Sigmoid colon (tissue), 7 donors: ENCODE measurements around the gene ERAL1. TPM values are rescaled to one million over a fixed set of nuclear protein-coding genes. Genes with fewer than 3 reads are reported as not detected.

Source experiments
- DNase-seq: peaks from one replicate; pipeline ENCODE4 v3.0.0-alpha.2; 2019
- H3K27ac ChIP-seq, 4 donors: fragments of 200-600 bp; sonication (generic); one replicate each; pipeline ENCODE4 v1.5.1; 2016 to 2019; ENCODE audit warnings: mild to moderate bottlenecking in 1 of 4
- H3K27me3 ChIP-seq, 3 donors: fragments of 200-600 bp; sonication (generic); one replicate each; pipeline ENCODE4 v1.5.1; 2019; ENCODE audit warnings: mild to moderate bottlenecking in 1 of 3
- H3K36me3 ChIP-seq, 4 donors: fragments of 200-600 bp; sonication (generic); one replicate each; pipeline ENCODE4 v1.5.1; 2016 to 2019
- H3K4me1 ChIP-seq, 4 donors: fragments of 200-600 bp; sonication (generic); one replicate each; pipeline ENCODE4 v1.5.1; 2017 to 2019
- H3K4me3 ChIP-seq, 4 donors: fragments of 200-600 bp; sonication (generic); one replicate each; pipeline ENCODE4 v1.5.1; 2017 to 2019; ENCODE audit warnings: mild to moderate bottlenecking in 2 of 4, moderate library complexity in 1 of 4
- H3K9me3 ChIP-seq, 4 donors: fragments of 200-600 bp in 3 of 4; sonication (generic) in 3 of 4; one replicate each; pipeline versions ENCODE4 v1.5.1 to v1.6.1; 2013 to 2019
- CTCF ChIP-seq, 4 experiments: fragments of 450-650 bp in 3 of 4; fragments of 200-600 bp in 1 of 4; IDR thresholded peaks; one replicate each; pipeline ENCODE4 v1.5.1; 2016 to 2019; ENCODE audit warnings: antibody characterized with exemption in 4 of 4, mild to moderate bottlenecking in 3 of 4, moderate library complexity in 2 of 4
- EP300 ChIP-seq, 4 donors: sonication (generic); formaldehyde crosslinking; IDR thresholded peaks; one replicate each; pipeline ENCODE4 v1.6.1; 2017; ENCODE audit warnings: antibody characterized with exemption in 4 of 4
- POLR2A ChIP-seq, 2 donors: fragments of 450-650 bp; IDR thresholded peaks; one replicate each; pipeline ENCODE4 v1.6.1; 2016; ENCODE audit warnings: antibody characterized with exemption in 2 of 2, mild to moderate bottlenecking in 2 of 2, moderate library complexity in 2 of 2
- POLR2AphosphoS5 ChIP-seq, 4 donors: sonication (generic); formaldehyde crosslinking; IDR thresholded peaks; one replicate each; pipeline ENCODE4 v1.6.1; 2017; ENCODE audit warnings: antibody characterized with exemption in 4 of 4
- WGBS, 2 donors: extraction: QIAGEN DNeasy Blood & Tissue Kit; methylation state at CpG; one replicate each; pipeline ENCODE4 v1.1.7; 2013; 5-methylcytosine and 5-hydroxymethylcytosine counted together
- intact Hi-C: fragments of 100-400 bp; cut with DNase I; formaldehyde crosslinking; loops from one replicate; pipeline ENCODE4 v1.15.1; 2023
- polyA plus RNA-seq, 3 donors: library from polyadenylated mRNA; stranded (reverse); fragments of 200-250 nt; gene quantifications; one replicate each; pipeline ENCODE4 v1.2.3, GENCODE V29; 2013
- total RNA-seq, 4 donors: library from RNA; depleted of rRNA; stranded (reverse); fragments of >200 nt; gene quantifications; one replicate each; pipeline ENCODE4 v1.1.0, GENCODE V29; 2016
- donor health status: healthy with polysubstance abuse.
- donor health status: Bipolar disorder and iron deficiency.
- donor health status: healthy.

The ERAL1 gene
- total and polyA plus RNA-seq, 7 donors, result 20.2 to 43.2 (median 34.6) TPM

GRCh38 chr17:28883967-28884702, 29.3 kb downstream of the ERAL1 start:
- no peak overlapping the region for H3K4me3 ChIP-seq
- DNase-seq, result no peak
- H3K27ac ChIP-seq, result no peak overlapping the region
- 90 to 92% methylated on average over 27 of the region's 27 CpGs for WGBS, 2 donors
- intact Hi-C loops, result no loop called here
- no peak for TF ChIP-seq EP300 (IDR thresholded peaks at IDR 0.05)
- TF ChIP-seq POLR2A (IDR thresholded peaks at IDR 0.05), result no peak
- no peak for TF ChIP-seq CTCF (IDR thresholded peaks at IDR 0.05)
- TF ChIP-seq POLR2AphosphoS5 (IDR thresholded peaks at IDR 0.05), result no peak
- H3K9me3 ChIP-seq, result no peaks in the 10 kb centered on the region
- peaks cover 36 to 84% (median 56%) of the 10 kb centered on the region in 4 donors for H3K36me3 ChIP-seq
- H3K4me1 ChIP-seq, result peaks cover 0 to under 1% (median 0%) of the 10 kb centered on the region in 4 donors
- no peaks in the 10 kb centered on the region for H3K27me3 ChIP-seq

DNA sequence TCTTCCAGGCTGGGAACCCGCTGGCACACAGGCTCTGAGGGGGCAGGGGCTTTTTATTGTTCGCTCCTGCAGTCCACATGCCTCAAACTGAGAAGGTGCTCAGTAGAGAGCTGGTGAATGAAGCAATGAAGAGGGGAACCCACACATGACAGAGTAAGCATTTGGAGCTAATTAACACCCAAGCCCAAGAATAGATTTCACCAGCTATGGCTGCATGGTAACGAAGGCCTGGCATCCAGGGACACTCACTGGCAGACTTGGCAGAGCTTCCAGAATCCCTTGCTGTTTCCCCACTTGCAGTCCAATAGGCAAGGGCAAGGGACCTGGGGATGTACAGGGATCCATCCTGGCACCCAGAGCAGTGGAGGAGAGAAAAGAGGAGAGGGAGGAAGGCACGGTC, 30.5 kb downstream of the ERAL1 start:
- TF ChIP-seq CTCF (IDR thresholded peaks at IDR 0.05) (no peak), EP300 (IDR thresholded peaks at IDR 0.05) (no peak), POLR2AphosphoS5 (IDR thresholded peaks at IDR 0.05) (no peak), POLR2A (IDR thresholded peaks at IDR 0.05) (no peak)
- H3K36me3 ChIP-seq, result peaks cover 31 to 72% (median 44%) of the 10 kb centered on the region in 4 donors
- H3K4me3 ChIP-seq, result no peak overlapping the region
- DNase-seq, result no peak
- no peaks in the 10 kb centered on the region for H3K9me3 ChIP-seq
- no peak overlapping the region for H3K27ac ChIP-seq
- 96 to 97% methylated on average over 4 of the region's 4 CpGs for WGBS, 2 donors
- intact Hi-C loops, result no loop called here
- peaks cover 0 to 4% (median 0%) of the 10 kb centered on the region in 4 donors for H3K4me1 ChIP-seq
- no peaks in the 10 kb centered on the region for H3K27me3 ChIP-seq

DNA sequence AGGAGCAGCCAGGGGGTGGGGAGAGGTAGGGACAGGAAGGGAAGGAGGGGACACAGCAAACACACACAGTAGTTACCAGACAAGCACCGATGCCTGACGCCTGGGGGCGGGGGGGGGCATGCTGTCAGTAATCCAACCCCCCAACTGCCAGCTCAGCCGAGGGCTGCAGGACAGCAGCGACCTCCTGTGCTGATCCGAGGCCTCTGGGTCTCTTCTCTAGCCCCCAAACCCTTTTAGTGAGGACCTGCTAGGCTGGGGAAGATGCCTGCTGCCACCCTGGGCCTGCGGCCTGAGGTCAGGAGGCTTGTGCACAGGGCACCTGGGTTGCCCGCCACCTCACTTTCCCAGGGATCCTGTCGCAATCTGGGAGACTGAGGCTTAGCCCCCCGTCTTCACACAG, 31.1 kb downstream of the ERAL1 start:
- no peaks in the 10 kb centered on the region for H3K27me3 ChIP-seq
- peaks cover 0 to 4% (median 0%) of the 10 kb centered on the region in 4 donors for H3K4me1 ChIP-seq
- 91 to 94% methylated on average over 10 of the region's 10 CpGs for WGBS, 2 donors
- no peak for DNase-seq
- no peak overlapping the region for H3K4me3 ChIP-seq
- no peaks in the 10 kb centered on the region for H3K9me3 ChIP-seq
- H3K36me3 ChIP-seq, result peaks cover 26 to 71% (median 39%) of the 10 kb centered on the region in 4 donors
- TF ChIP-seq POLR2A (IDR thresholded peaks at IDR 0.05), result no peak
- no peak for TF ChIP-seq CTCF (IDR thresholded peaks at IDR 0.05)
- TF ChIP-seq POLR2AphosphoS5 (IDR thresholded peaks at IDR 0.05), result no peak
- no peak for TF ChIP-seq EP300 (IDR thresholded peaks at IDR 0.05)
- intact Hi-C loops, result no loop called here
- H3K27ac ChIP-seq, result no peak overlapping the region

DNA sequence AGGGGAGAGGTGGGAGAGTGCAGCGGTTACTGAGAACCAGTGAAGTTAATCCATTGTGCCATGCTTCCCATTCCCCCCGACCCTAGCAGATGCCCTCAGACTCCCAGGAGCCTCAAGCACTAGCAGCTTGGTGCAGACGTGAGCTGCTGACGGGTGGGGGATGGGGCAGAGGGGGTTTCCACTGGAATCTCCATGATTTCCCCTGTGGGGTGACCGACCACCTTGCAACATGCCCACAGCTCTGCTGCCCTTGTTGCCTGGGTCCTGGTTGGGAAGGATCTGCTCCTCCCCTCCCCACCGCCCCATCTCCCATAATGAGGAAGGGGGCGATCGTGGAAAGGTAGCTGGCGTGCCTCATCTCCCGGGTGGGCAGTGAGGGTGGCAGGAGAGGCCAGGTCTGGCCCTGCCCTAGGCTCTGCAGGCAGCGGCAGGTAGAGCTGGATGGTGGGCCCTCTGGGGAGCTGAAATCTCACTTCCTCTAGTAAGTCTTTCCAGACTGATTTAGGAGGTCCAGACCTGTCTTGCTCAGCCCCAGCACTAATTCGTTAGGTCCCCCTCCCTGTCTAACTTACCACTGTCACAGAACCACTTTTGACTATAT, 33.2 kb downstream of the ERAL1 start:
- H3K27ac ChIP-seq, result no peak overlapping the region
- 86 to 93% methylated on average over 12 of the region's 12 CpGs for WGBS, 2 donors
- no peak for DNase-seq
- H3K36me3 ChIP-seq, result peaks cover 6 to 56% (median 19%) of the 10 kb centered on the region in 4 donors
- TF ChIP-seq POLR2AphosphoS5 (IDR thresholded peaks at IDR 0.05) (no peak), EP300 (IDR thresholded peaks at IDR 0.05) (no peak)
- H3K4me1 ChIP-seq, result peaks cover 0 to 4% (median 1%) of the 10 kb centered on the region in 4 donors
- H3K27me3 ChIP-seq, result no peaks in the 10 kb centered on the region
- H3K9me3 ChIP-seq, result no peaks in the 10 kb centered on the region
- H3K4me3 ChIP-seq, result no peak overlapping the region
- intact Hi-C loops, result no loop called here

GRCh38 chr17:28888832-28889231, 34.0 kb downstream of the ERAL1 start:
- H3K27ac ChIP-seq, result no peak overlapping the region

More at GRCh38 chr17:28888832-28889231, 34.0 kb downstream of the ERAL1 start:
- no peak for DNase-seq
- 81 to 92% methylated on average over 7 of the region's 7 CpGs for WGBS, 2 donors
- H3K4me1 ChIP-seq, result peaks cover 0 to 6% (median 2%) of the 10 kb centered on the region in 4 donors
- no peaks in the 10 kb centered on the region for H3K9me3 ChIP-seq
- H3K27me3 ChIP-seq, result no peaks in the 10 kb centered on the region
- H3K36me3 ChIP-seq, result peaks cover 4 to 47% (median 13%) of the 10 kb centered on the region in 4 donors
- intact Hi-C loops, result no loop called here
- TF ChIP-seq CTCF (IDR thresholded peaks at IDR 0.05) (no peak), POLR2A (IDR thresholded peaks at IDR 0.05) (no peak), EP300 (IDR thresholded peaks at IDR 0.05) (no peak), POLR2AphosphoS5 (IDR thresholded peaks at IDR 0.05) (no peak)
- H3K4me3 ChIP-seq, result no peak overlapping the region
